ENCODE results near the gene HS1BP3.

HS1BP3 gene

GRCh38 chr2:20626698-20627513, 24.0 kb downstream of the HS1BP3 start:
- no peak for DNase-seq

GRCh38 chr2:20626392-20626697, 24.6 kb downstream of the HS1BP3 start:
- DNase-seq, result no peak

- no peak for DNase-seq
Observed at GRCh38 chr2:20625491-20626391, 25.2 kb downstream of the HS1BP3 start.

GRCh38 chr2:20624884-20625485, 25.9 kb downstream of the HS1BP3 start:
- DNase-seq, result no peak

GRCh38 chr2:20624156-20624883, 26.6 kb downstream of the HS1BP3 start:
- no peak for DNase-seq

- DNase-seq, result no peak
Observed at GRCh38 chr2:20623741-20624155, 27.1 kb downstream of the HS1BP3 start.

- no peak for DNase-seq
Observed at GRCh38 chr2:20623241-20623640, 27.7 kb downstream of the HS1BP3 start.

GRCh38 chr2:20622731-20623130, 28.2 kb downstream of the HS1BP3 start:
- DNase-seq, result no peak

GRCh38 chr2:20622296-20622686, 28.6 kb downstream of the HS1BP3 start:
- no peak for DNase-seq

GRCh38 chr2:20621366-20622295, 29.3 kb downstream of the HS1BP3 start:
- DNase-seq, result no peak

- DNase-seq, result no peak
Observed at GRCh38 chr2:20620696-20621365, 30.1 kb downstream of the HS1BP3 start.

GRCh38 chr2:20620271-20620681, 30.6 kb downstream of the HS1BP3 start:
- no peak for DNase-seq

GRCh38 chr2:20619624-20620024, 31.3 kb downstream of the HS1BP3 start:
- DNase-seq, result no peak

- no peak for DNase-seq
Observed at GRCh38 chr2:20618886-20619521, 31.9 kb downstream of the HS1BP3 start.

GRCh38 chr2:20618468-20618885, 32.4 kb downstream of the HS1BP3 start:
- DNase-seq, result no peak

- DNase-seq, result no peak
Observed at GRCh38 chr2:20617892-20618467, 32.9 kb downstream of the HS1BP3 start.

GRCh38 chr2:20617081-20617575, 33.8 kb downstream of the HS1BP3 start:
- no peak for DNase-seq

GRCh38 chr2:20616341-20616871, 34.5 kb downstream of the HS1BP3 start:
- no peak for DNase-seq

- DNase-seq, result no peak
Observed at GRCh38 chr2:20615466-20616241, 35.2 kb downstream of the HS1BP3 start.
